HepG2 (cell line): ENCODE results near the gene AGAP1. TPM values are rescaled to one million over a fixed set of nuclear protein-coding genes. Genes with fewer than 3 reads are reported as not detected.
A peak's percentile ranks its signal among the peaks of the same experiment; 100 is the strongest.

Source experiments
- ATAC-seq: fragments of 200-7000 bp; cut with Tn5 transposase; 3 replicates; pipeline ENCODE4 v1.9.1; 2020; ENCODE audit warnings: mild to moderate bottlenecking, moderate library complexity
- BruUV-seq: library from RNA; stranded (reverse); fragments of 400-500 nt; replicated peaks from 2 replicates; lab custom pipeline; 2021; lab: Mats Ljungman, UMichigan
- CTCF ChIA-PET: fragments of 300-600 bp; formaldehyde crosslinking; extraction: SDS; loops from one replicate; lab custom pipeline; 2021; ENCODE audit warnings: low total read pairs, inconsistent platforms, low intra/inter-chr PET ratio; lab: Yijun Ruan, JAX
- POLR2A ChIA-PET: fragments of 350-600 bp; sonication (Branson Sonifier 250); formaldehyde crosslinking; loops from one replicate; lab custom pipeline; 2020; ENCODE audit warnings: antibody characterized with exemption, inconsistent platforms; lab: Yijun Ruan, JAX
- DNase-seq: peaks from one replicate; pipeline ENCODE4 v3.0.0-alpha.2; 2015; ENCODE audit warnings: low spot score
- FAIRE-seq: peaks from 3 replicates; lab custom pipeline; 2011; peaks lifted over from hg19 to GRCh38; lab: Jason Lieb, UNC
- H2AFZ ChIP-seq: one replicate; pipeline ENCODE4 v1.6.1; 2011; ENCODE audit warnings: low read length, inconsistent platforms
- H3K27ac ChIP-seq: fragments of 300-600 bp; 3 replicates; pipeline ENCODE4 v1.8.0; 2011; ENCODE audit warnings: mixed run types, mild to moderate bottlenecking, mixed read lengths, low read length, inconsistent platforms; ENCODE audit not compliant: insufficient read depth; ENCODE audit errors: extremely low read length
- H3K27me3 ChIP-seq, 2 experiments: fragments of 200-600 bp in 1 of 2; 2 replicates in 1 of 2; 3 replicates in 1 of 2; pipeline versions ENCODE4 v1.6.0 to v1.8.0; 2011; ENCODE audit warnings: low read length in 2 of 2, mild to moderate bottlenecking in 2 of 2, moderate library complexity in 2 of 2, inconsistent platforms in 1 of 2; ENCODE audit not compliant: insufficient read depth in 2 of 2, control insufficient read depth in 1 of 2
- H3K36me3 ChIP-seq, 2 experiments: fragments of 200-600 bp in 1 of 2; replicated peaks in 1 of 2; 2 replicates in 1 of 2; 3 replicates in 1 of 2; pipeline versions ENCODE4 v1.5.1 to v1.8.0; 2011; ENCODE audit warnings: low read length in 2 of 2, inconsistent platforms in 1 of 2; ENCODE audit not compliant: insufficient read depth in 2 of 2, control insufficient read depth in 1 of 2
- H3K4me1 ChIP-seq: 2 replicates; pipeline ENCODE4 v1.5.1; 2012; ENCODE audit warnings: low read length, inconsistent platforms; ENCODE audit not compliant: insufficient read depth
- H3K4me2 ChIP-seq: 2 replicates; pipeline ENCODE4 v1.6.0; 2011; ENCODE audit warnings: low read depth, low read length, inconsistent platforms
- H3K4me3 ChIP-seq, 3 experiments: fragments of 200-600 bp in 1 of 3; sonication (generic), shearing (Covaris generic) in 1 of 3; replicated peaks in 1 of 3; 2 replicates each; pipeline ENCODE4 v1.5.1; 2011 to 2016; ENCODE audit warnings: low read length in 3 of 3, inconsistent platforms in 2 of 3, low read depth in 2 of 3, mild to moderate bottlenecking in 2 of 3, control low read depth in 1 of 3, mixed read lengths in 1 of 3; ENCODE audit not compliant: insufficient read depth in 1 of 3
- H3K79me2 ChIP-seq: one replicate; pipeline ENCODE4 v1.6.1; 2011; ENCODE audit warnings: low read length, inconsistent platforms; ENCODE audit not compliant: insufficient read depth
- H3K9ac ChIP-seq: 2 replicates; pipeline ENCODE4 v1.6.0; 2011; ENCODE audit warnings: mild to moderate bottlenecking, low read depth, low read length, inconsistent platforms; ENCODE audit not compliant: insufficient read depth
- H3K9me3 ChIP-seq: 2 replicates; pipeline ENCODE4 v1.5.1; 2012; ENCODE audit warnings: mild to moderate bottlenecking, low read length
- H4K20me1 ChIP-seq: 2 replicates; pipeline ENCODE4 v1.6.0; 2011; ENCODE audit warnings: inconsistent platforms, mild to moderate bottlenecking, low read length, moderate library complexity; ENCODE audit not compliant: insufficient read depth
- BORCS8-MEF2B ChIP-seq: sonication (generic); formaldehyde crosslinking; IDR thresholded peaks from 2 replicates; pipeline ENCODE4 v1.8.0; 2022; ENCODE audit warnings: mild to moderate bottlenecking, missing genetic modification reagents
- BRCA1 ChIP-seq: sonication (generic); formaldehyde crosslinking; IDR thresholded peaks from 2 replicates; pipeline ENCODE4 v1.4.0; 2020; ENCODE audit warnings: missing genetic modification reagents
- FOXP4 ChIP-seq: sonication (generic); formaldehyde crosslinking; IDR thresholded peaks from 2 replicates; pipeline ENCODE4 v1.4.0; 2020; ENCODE audit warnings: missing genetic modification reagents
- HOXA3 ChIP-seq: sonication (generic); formaldehyde crosslinking; IDR thresholded peaks from 2 replicates; pipeline ENCODE4 v1.5.0; 2020; ENCODE audit warnings: missing genetic modification reagents
- NCOR1 ChIP-seq: fragments of 200-600 bp; sonication (generic); IDR thresholded peaks from 2 replicates; pipeline ENCODE4 v1.7.0; 2017; ENCODE audit warnings: antibody characterized with exemption, low read length, borderline replicate concordance
- RXRA ChIP-seq: sonication (generic); formaldehyde crosslinking; IDR thresholded peaks from 2 replicates; pipeline ENCODE4 v1.5.1; 2020; ENCODE audit warnings: missing genetic modification reagents
- SAP130 ChIP-seq: IDR thresholded peaks from 2 replicates; pipeline ENCODE4 v1.6.1; 2016; ENCODE audit warnings: low read depth
- SP5 ChIP-seq: IDR thresholded peaks from 2 replicates; pipeline ENCODE4 v1.6.1; 2016; ENCODE audit warnings: low read depth, borderline replicate concordance
- SUZ12 ChIP-seq: fragments of 150-350 bp; IDR thresholded peaks from 2 replicates; pipeline ENCODE4 v1.6.1; 2014; ENCODE audit warnings: low read depth, low read length
- ZNF44 ChIP-seq: sonication (generic); formaldehyde crosslinking; IDR thresholded peaks from 2 replicates; pipeline ENCODE4 v1.5.1; 2020; ENCODE audit warnings: mild to moderate bottlenecking, missing genetic modification reagents
- ZNF512B ChIP-seq: sonication (generic); formaldehyde crosslinking; IDR thresholded peaks from 2 replicates; pipeline ENCODE4 v1.5.1; 2020; ENCODE audit warnings: missing genetic modification reagents, mild to moderate bottlenecking, borderline replicate concordance
- ZNF75D ChIP-seq: sonication (generic); formaldehyde crosslinking; IDR thresholded peaks from 2 replicates; pipeline ENCODE4 v1.8.1; 2023; ENCODE audit warnings: missing genetic modification reagents, mild to moderate bottlenecking, borderline replicate concordance
- ZNF768 ChIP-seq: sonication (generic); formaldehyde crosslinking; IDR thresholded peaks from 2 replicates; pipeline ENCODE4 v1.4.0; 2020; ENCODE audit warnings: missing genetic modification reagents
- ZXDC ChIP-seq: sonication (generic); formaldehyde crosslinking; IDR thresholded peaks from 2 replicates; pipeline ENCODE4 v1.5.0; 2020; ENCODE audit warnings: mild to moderate bottlenecking, missing genetic modification reagents
- WGBS: methylation state at CpG from one replicate; pipeline ENCODE4 v1.1.6; 2017; ENCODE audit warnings: low lambda C conversion rate; 5-methylcytosine and 5-hydroxymethylcytosine counted together
- in situ Hi-C: cut with HindIII; loops from 2 replicates; pipeline ENCODE4 v1.10.0; 2017; ENCODE audit warnings: low pct_unique_long_range_greater_than_20kb; ENCODE audit not compliant: extremely low pct_ligation_motif_present
- intact Hi-C: fragments of 100-400 bp; cut with micrococcal nuclease; formaldehyde crosslinking; loops from one replicate; pipeline ENCODE4 v1.10.0; 2022; ENCODE audit not compliant: unreplicated experiment
- polyA plus RNA-seq, 8 experiments: library from polyadenylated mRNA; depleted of rRNA in 3 of 8; stranded (reverse) in 7 of 8; unstranded in 1 of 8; fragments of >200 nt; fragmentation: Illumina TruSeq in 4 of 8; extraction: Trizol in 4 of 8; gene quantifications; 2 replicates each; pipeline versions ENCODE4 v1.2.1 to v1.2.3, GENCODE V29; 2011 to 2016; ENCODE audit warnings: low read depth in 4 of 8, missing spikeins in 1 of 8, mixed read lengths in 1 of 8; ENCODE audit not compliant: insufficient read depth in 1 of 8
- total RNA-seq, 5 experiments: library from RNA; depleted of rRNA; stranded (reverse); fragments of >200 nt; fragmentation: Illumina TruSeq; extraction: Trizol; gene quantifications; 2 replicates each; pipeline ENCODE4 v1.2.3, GENCODE V29; 2016; ENCODE audit warnings: low read depth in 1 of 5

Gene AGAP1
- total and polyA plus RNA-seq, 2 of the 13 experiments (the other 11 are each of a cell fraction or from before 2014, with no cell fraction given): 21.2 to 32.7 TPM

- DNase-seq: peak; percentile 48
- Histone ChIP-seq H3K4me2 (peak overlapping the region; percentile 18; the same call in 1 of the 2 replicates), H3K4me1 (peaks cover 79% of the 10 kb centered on the region), H3K27ac (peak overlapping the region; percentile 35), H3K9me3 (no peaks in the 10 kb centered on the region), H3K9ac (0 out of 2 replicates have a peak overlapping the region, but pooled peaks have one; percentile 15), H3K36me3 (no peaks in the 10 kb centered on the region; a peak in 1 of 5 replicates), H2AFZ (no peak overlapping the region), H3K79me2 (peaks cover 91% of the 10 kb centered on the region), H3K4me3 (no peak overlapping the region; a peak in 1 of 6 replicates), H3K27me3 (no peaks in the 10 kb centered on the region), H4K20me1 (peaks cover 8% of the 10 kb centered on the region; the same call in 1 of the 2 replicates)
- ChIA-PET CTCF (no interaction called here), POLR2A (no interaction called here)
- no TSS peak for BruUV-seq
- intact Hi-C loops (no loop called here), in situ Hi-C loops (no loop called here)
- FAIRE-seq: no peak
- ATAC-seq: peak; percentile 45
- whole genome bisulfite sequencing: 51% methylated on average over 4 of the region's 7 CpGs
- no peak for TF ChIP-seq SP5 (CRISPR knock-in tag)
- no peak for TF ChIP-seq NCOR1
- no peak for TF ChIP-seq ZNF44 (CRISPR knock-in tag)
- 0 out of 2 replicates have a peak, but pooled peaks have one; percentile 14 for TF ChIP-seq RXRA (CRISPR knock-in tag)
- no peak for TF ChIP-seq ZXDC (CRISPR knock-in tag)
- TF ChIP-seq ZNF512B (CRISPR knock-in tag): no peak
- TF ChIP-seq ZNF75D (CRISPR knock-in tag): no peak
- no peak for TF ChIP-seq BRCA1 (CRISPR knock-in tag)
- TF ChIP-seq SAP130 (CRISPR knock-in tag): peak; percentile 24; the same call in 1 of the 2 replicates
- no peak for TF ChIP-seq ZNF768 (CRISPR knock-in tag)
- TF ChIP-seq HOXA3 (CRISPR knock-in tag): no peak
- no peak for TF ChIP-seq FOXP4 (CRISPR knock-in tag)
- no peak for TF ChIP-seq BORCS8-MEF2B (CRISPR knock-in tag)
- TF ChIP-seq SUZ12: no peak
These were observed 17.4 kb downstream of the AGAP1 start for GRCh38 chr2:235511187-235511661.
